ENCODE results near the gene S100A2. TPM values are rescaled to one million over a fixed set of nuclear protein-coding genes. Genes with fewer than 3 reads are reported as not detected.
A peak's percentile ranks its signal among the peaks of the same experiment; 100 is the strongest.
"Not testable (repeated sequence)": the region's sequence is repeated elsewhere in the genome, so short reads cannot be mapped to it uniquely, and the experiment has no call there.

Gene S100A2
- polyA plus RNA-seq, 3 donors, result 5.8 to 7.9 (median 6.8) TPM

DNA sequence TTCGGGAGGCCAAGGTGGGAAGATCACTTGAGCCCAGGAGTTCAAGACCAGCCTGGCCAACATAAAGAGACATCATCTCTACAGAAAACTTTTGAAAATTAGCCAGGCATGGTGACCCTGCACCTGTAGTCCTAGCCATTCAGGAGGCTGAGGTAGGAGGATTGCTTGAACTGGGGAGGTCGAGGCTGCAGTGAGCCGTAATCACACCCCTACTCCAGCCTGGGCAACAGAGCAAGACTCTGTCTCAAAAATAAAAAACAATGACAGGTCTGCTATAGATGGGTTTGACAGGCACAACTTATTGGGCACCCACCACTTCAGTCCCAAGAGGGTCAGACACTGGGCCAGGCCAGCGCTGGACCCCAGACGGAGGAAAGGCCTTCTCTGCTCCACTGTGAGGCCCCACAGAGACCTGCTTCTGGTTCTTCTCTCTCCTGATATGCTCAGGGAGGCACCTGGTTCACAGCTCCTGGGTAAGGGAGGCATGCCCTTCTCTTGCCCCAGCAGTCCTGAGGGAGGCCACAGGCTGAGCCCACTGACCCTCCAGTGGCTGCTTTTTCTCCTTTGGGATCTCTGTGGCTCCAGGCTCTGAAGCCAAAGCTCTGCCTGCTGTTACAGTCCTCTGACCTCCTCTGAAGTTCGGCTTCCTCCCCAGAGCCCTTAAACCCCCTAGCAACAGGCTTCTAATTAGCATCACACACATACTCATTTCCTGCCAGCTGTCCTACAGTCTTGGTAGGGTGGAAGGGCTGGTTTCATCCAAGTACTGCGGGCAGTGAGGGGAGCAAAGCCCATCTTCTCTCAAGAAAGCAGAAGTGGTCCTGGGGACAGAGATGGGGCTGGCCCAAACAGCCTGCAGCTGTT lies 32.9 kb upstream of the S100A2 start:
- DNase-seq, result peak; percentile 46

GRCh38 chr1:153597206-153597605 lies 31.6 kb upstream of the S100A2 start:
- DNase-seq, result no peak

GRCh38 chr1:153592748-153593147 lies 27.1 kb upstream of the S100A2 start:
- no peak for DNase-seq

DNA sequence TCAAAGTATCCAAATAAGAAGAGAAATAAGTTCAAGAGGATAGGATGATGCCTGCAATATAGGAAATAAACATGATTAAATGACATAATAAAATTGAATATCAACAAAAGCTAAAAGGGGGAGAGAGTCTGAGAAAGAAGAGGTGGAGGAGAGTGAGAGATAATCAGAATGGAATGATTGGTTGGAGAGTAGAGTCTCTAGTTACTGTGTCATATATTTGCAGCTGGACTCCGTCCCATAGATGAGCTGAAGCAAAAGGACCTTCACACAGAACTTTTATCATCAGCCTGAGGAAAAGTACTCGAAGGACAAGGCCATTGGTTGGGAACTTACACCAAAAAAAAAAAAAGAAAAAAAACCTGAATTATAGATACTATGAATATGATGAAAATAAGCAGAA lies 22.8 kb upstream of the S100A2 start:
- no peak for DNase-seq

DNA sequence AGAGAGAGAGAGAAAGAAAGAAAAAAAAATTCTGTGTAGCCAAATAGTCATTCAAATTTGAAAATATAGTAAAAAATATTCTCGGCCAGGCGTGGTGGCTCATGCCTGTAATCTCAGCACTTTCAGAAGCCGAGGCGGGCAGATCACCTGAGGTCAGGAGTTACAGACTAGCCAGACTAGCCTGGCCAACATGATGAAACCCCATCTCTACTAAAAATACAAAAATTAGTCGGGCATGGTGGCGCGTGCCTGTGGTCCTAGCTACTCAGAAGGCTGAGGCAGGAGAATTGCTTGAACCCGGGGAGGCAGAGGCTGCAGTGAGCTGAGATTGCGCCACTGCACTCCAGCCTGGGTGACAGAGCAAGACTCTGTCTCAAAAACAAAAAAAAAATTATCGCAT lies 22.4 kb upstream of the S100A2 start:
- DNase-seq, result not testable (repeated sequence)

GRCh38 chr1:153587314-153587713 lies 21.7 kb upstream of the S100A2 start:
- no peak for DNase-seq

GRCh38 chr1:153586347-153586746 lies 20.7 kb upstream of the S100A2 start:
- no peak for DNase-seq

DNA sequence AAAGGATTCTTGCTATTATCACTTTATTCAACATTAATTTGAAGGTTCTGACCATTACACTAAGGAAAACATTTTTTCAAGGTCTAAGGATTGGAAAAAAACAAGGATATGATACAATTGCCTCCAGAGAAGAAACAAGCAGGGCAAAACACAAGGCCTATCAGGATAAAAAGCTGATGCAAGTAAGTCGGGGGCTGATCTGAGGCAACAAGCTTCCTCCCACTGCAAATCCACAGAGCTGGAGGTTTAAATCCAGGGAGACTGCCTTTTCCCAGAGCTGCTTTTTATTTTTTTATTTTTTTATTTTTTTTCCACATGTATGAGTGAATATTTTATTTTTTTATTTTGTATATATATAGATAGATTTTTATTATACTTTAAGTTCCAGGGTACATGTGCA lies 19.4 kb upstream of the S100A2 start:
- DNase-seq, result no peak

DNA sequence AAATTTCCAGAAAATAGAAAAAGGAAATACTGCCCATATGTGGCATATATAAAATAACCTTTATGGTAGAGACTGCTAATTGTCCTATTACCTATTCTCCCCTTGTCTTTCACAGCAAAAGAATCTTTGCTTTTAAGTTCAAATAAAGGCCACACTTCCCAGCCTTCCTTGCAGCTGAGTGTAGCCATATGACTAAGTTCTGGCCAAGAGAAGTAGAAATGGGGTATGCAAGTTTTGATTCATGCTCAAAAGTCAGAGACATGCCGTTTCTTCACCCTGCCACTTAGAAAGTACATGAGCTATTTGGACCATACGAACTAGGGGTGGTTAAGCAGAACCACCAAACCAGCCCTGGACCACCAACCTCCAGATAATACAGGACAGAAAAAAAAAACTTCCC lies 18.3 kb upstream of the S100A2 start:
- no peak for DNase-seq

DNA sequence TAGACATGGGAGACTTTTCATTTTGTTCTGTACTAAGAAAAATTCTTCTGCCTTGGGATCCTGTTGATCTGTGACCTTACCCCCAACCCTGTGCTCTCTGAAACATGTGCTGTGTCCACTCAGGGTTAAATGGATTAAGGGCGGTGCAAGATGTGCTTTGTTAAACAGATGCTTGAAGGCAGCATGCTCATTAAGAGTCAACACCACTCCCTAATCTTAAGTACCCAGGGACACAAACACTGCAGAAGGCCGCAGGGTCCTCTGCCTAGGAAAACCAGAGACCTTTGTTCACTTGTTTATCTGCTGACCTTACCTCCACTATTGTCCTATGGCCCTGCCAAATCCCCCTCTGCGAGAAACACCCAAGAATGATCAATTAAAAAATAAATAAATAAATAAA lies 17.9 kb upstream of the S100A2 start:
- not testable (repeated sequence) for DNase-seq

- DNase-seq, result not testable (repeated sequence)
These were observed 17.2 kb upstream of the S100A2 start for GRCh38 chr1:153582836-153583235.

DNA sequence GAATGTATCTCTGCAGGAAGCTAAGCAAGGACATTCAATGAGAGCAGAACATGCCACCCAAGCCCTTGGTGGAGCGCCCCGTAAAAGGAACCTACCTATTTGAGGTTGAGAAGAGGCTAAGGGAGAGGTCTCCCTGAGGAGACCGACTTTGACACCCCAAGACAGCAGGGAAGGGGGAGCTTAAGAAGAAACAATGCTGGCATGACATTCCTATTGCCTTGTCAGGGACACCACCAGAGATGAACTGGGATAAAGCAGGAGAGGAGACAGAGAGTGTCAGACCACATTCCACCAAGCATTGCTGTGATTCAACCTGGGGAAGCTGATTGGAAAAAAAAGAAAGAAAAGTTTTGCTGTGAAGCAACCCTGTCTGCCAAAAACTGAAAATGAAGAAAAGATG lies 13.3 kb upstream of the S100A2 start:
- DNase-seq, result no peak

DNA sequence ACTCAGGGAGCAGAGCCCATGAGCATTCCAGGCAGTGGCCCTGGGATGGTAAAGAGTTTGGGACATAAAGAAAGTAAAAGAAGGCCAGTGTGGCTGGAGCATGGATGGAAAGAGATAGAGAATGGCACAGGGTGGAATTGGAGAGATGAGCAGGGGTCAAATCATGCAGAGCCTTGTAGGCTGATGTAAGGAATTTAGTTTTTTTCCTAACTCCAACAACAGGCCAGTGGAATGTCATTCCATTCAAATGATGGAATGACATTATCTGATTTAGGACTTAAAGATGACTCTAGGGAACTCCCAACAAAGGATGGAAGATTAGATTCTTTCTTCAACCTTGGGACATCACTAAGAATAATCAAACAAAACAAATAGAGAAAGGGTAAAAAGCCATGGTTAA lies 12.8 kb upstream of the S100A2 start:
- DNase-seq, result no peak

- no peak for DNase-seq
These were observed 12.0 kb upstream of the S100A2 start for GRCh38 chr1:153577624-153578051.

GRCh38 chr1:153577138-153577537 lies 11.5 kb upstream of the S100A2 start:
- DNase-seq, result no peak

- DNase-seq, result not testable (repeated sequence)
These were observed 9.9 kb upstream of the S100A2 start for GRCh38 chr1:153575497-153575896.

DNA sequence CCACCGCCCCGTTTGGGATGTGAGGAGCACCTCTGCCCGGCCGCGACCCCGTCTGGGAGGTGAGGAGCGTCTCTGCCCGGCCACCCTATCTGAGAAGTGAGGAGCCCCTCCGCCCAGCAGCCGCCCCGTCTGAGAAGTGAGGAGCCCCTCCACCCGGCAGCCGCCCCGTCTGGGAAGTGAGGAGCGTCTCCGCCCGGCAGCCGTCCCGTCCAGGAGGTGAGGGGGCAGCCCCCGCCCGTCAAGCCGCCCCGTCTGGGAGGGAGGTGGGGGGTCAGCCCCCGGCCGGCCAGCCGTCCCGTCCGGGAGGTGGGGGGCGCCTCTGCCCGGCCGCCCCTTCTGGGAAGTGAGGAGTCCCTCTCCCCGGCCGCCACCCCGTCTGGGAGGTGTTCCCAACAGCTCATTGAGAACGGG lies 9.4 kb upstream of the S100A2 start:
- DNase-seq, result not testable (repeated sequence)

DNA sequence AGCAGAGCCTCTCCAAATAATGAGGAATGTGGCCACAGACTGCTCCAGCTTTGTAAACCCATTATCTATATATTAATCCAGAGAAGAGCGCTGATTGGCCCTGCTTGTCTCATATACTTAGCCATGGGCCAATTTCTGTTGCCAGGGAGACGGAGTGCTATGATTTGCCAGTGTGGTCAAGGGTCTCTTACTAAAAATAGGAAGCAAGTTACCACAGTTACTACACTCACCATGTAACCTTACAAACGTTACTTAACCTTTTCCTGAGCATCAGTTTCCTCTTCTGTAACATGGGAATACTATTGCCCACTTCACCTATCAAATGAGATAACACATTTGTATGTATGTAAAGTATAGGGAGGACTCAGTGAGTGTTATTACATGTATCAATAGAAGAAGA lies 7.7 kb upstream of the S100A2 start:
- DNase-seq, result no peak

GRCh38 chr1:153572569-153573015 lies 6.9 kb upstream of the S100A2 start:
- DNase-seq, result peak; percentile 63

DNA sequence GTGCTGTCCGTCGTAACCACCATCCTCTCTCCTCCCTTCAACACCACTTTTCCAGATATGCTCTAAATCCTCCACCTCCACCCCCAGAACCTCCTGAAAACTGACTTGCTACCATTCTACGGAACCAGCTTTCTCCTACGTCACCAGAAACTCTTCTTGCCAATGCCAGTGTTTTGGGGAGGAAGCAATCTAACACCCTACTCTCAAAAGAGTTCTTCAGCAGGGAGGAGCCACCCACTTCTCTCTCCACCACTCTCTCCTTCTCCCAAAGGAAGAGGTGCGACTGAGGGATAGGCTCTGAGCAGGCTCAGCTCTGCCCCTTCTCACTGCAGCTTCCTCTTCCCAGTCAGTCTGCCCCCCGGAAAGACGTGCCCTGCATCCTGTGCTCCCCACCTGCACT lies 6.1 kb upstream of the S100A2 start:
- no peak for DNase-seq

GRCh38 chr1:153570874-153571273 lies 5.2 kb upstream of the S100A2 start:
- DNase-seq, result no peak

- no peak for DNase-seq
These were observed 3.8 kb upstream of the S100A2 start for GRCh38 chr1:153569465-153569864.

DNA sequence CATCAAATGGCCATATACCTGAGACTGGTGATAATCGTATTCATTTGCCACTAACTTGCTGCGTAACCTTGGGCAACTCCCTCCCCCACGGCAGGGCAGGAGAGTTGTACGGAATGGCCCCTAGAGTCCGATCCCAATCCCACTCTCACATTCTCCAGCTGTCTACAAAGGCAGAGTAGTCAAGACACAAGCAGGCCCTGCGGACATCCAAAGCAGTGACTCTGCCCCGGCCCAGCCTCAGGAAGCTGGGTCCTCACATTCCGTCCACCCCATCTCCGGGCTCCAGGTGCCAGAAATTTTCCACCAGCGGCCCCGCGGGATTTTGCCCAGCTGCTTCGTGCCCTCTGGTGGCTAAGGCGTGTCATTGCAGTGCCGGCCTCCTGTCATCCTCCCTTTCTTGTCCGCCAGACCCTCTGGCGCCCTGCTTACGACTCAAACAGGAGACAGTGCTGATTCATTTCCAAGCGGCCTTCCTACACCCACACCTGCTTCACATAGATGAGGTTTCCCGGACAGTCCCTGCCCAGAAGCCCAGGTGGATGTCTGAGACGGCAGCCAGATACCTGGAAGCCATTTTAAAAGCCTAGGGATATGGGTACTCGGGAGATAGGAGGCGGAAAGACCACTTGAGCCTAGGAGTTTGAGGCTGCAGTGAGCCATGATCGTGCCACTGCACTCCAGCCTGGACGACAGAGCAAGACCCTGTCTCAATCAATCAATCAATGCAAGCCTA lies 2.9 kb upstream of the S100A2 start:
- peak; percentile 88 for DNase-seq

Measured in renal pelvis (tissue), 4 donors.